IMR-90 (cell line): ENCODE measurements around the gene DYDC1. TPM values are rescaled to one million over a fixed set of nuclear protein-coding genes. Genes with fewer than 3 reads are reported as not detected.

Experiments used
- ATAC-seq: fragments of 200-7000 bp; cut with Tn5 transposase; 2 replicates; pipeline ENCODE4 v1.9.1; 2020; ENCODE audit warnings: low read depth, mild to moderate bottlenecking, moderate library complexity
- BruUV-seq: library from RNA; stranded (reverse); fragments of 400-500 nt; replicated peaks from 2 replicates; lab custom pipeline; 2021; lab: Mats Ljungman, UMichigan
- CTCF ChIA-PET: fragments of 300-600 bp; formaldehyde crosslinking; extraction: SDS; loops from one replicate; lab custom pipeline; 2021; ENCODE audit warnings: antibody characterized with exemption; lab: Yijun Ruan, JAX
- POLR2A ChIA-PET: fragments of 300-600 bp; sonication (Branson Sonifier 250); formaldehyde crosslinking; loops from one replicate; lab custom pipeline; 2022; ENCODE audit warnings: antibody characterized with exemption; ENCODE audit not compliant: unreplicated experiment; lab: Charles Lee
- DNase-seq: peaks from one replicate; pipeline ENCODE4 v3.0.0; 2013
- H2AFZ ChIP-seq: replicated peaks from 2 replicates; pipeline ENCODE3; 2013; ENCODE audit warnings: low read length, mild to moderate bottlenecking; ENCODE audit not compliant: poor library complexity
- H2AK5ac ChIP-seq: 2 replicates; pipeline ENCODE4 v1.6.1; 2013; ENCODE audit warnings: low read depth, low read length, inconsistent platforms
- H2AK9ac ChIP-seq: replicated peaks from 2 replicates; pipeline ENCODE3; 2013; ENCODE audit warnings: mild to moderate bottlenecking, low read depth, low read length, moderate library complexity; ENCODE audit not compliant: poor library complexity
- H2BK120ac ChIP-seq: 2 replicates; pipeline ENCODE4 v1.6.1; 2013; ENCODE audit warnings: low read depth, low read length, inconsistent platforms
- H2BK15ac ChIP-seq: 3 replicates; pipeline ENCODE4 v1.6.1; 2013; ENCODE audit warnings: low read depth, low read length, inconsistent platforms
- H2BK20ac ChIP-seq: 2 replicates; pipeline ENCODE4 v1.6.1; 2013; ENCODE audit warnings: low read depth, mild to moderate bottlenecking, inconsistent platforms, low read length, moderate library complexity
- H2BK5ac ChIP-seq: 2 replicates; pipeline ENCODE4 v1.6.1; 2013; ENCODE audit warnings: mild to moderate bottlenecking, low read depth, low read length, inconsistent platforms; ENCODE audit not compliant: poor library complexity, severe bottlenecking
- H3K14ac ChIP-seq: replicated peaks from 2 replicates; pipeline ENCODE4 v1.6.1; 2013; ENCODE audit warnings: low read depth, low read length, inconsistent platforms
- H3K18ac ChIP-seq: 2 replicates; pipeline ENCODE4 v1.6.1; 2013; ENCODE audit warnings: low read depth, low read length, control low read depth
- H3K23ac ChIP-seq: 2 replicates; pipeline ENCODE4 v1.6.1; 2013; ENCODE audit warnings: low read depth, low read length, inconsistent platforms
- H3K27ac ChIP-seq: 2 replicates; pipeline ENCODE4 v1.5.1; 2013; ENCODE audit warnings: mild to moderate bottlenecking, control low read depth, low read length; ENCODE audit not compliant: insufficient read depth
- H3K27me3 ChIP-seq: 2 replicates; pipeline ENCODE4 v1.6.1; 2013; ENCODE audit warnings: low read length; ENCODE audit not compliant: control insufficient read depth, insufficient read depth
- H3K36me3 ChIP-seq: 2 replicates; pipeline ENCODE4 v1.6.1; 2013; ENCODE audit warnings: low read length, mixed read lengths; ENCODE audit not compliant: control insufficient read depth, insufficient read depth
- H3K4ac ChIP-seq: 2 replicates; pipeline ENCODE4 v1.6.1; 2013; ENCODE audit warnings: low read depth, low read length, inconsistent platforms
- H3K4me1 ChIP-seq: 2 replicates; pipeline ENCODE4 v1.6.1; 2013; ENCODE audit warnings: low read length, mixed read lengths; ENCODE audit not compliant: control insufficient read depth, insufficient read depth
- H3K4me2 ChIP-seq: 2 replicates; pipeline ENCODE4 v1.6.1; 2013; ENCODE audit warnings: low read depth, mild to moderate bottlenecking, control low read depth, low read length, moderate library complexity
- H3K4me3 ChIP-seq: 2 replicates; pipeline ENCODE4 v1.5.1; 2013; ENCODE audit warnings: low read depth, mild to moderate bottlenecking, control low read depth, low read length, moderate library complexity; ENCODE audit not compliant: insufficient read depth
- H3K56ac ChIP-seq: 2 replicates; pipeline ENCODE4 v1.6.1; 2013; ENCODE audit warnings: low read length, inconsistent platforms; ENCODE audit not compliant: insufficient read depth; ENCODE audit errors: extremely low read depth
- H3K79me1 ChIP-seq, 2 experiments: 2 replicates each; pipeline ENCODE4 v1.6.1; 2013; ENCODE audit warnings: low read length in 2 of 2, inconsistent platforms in 1 of 2, low read depth in 1 of 2
- H3K9ac ChIP-seq: 2 replicates; pipeline ENCODE4 v1.6.1; 2013; ENCODE audit warnings: low read depth, low read length, control low read depth
- H3K9me1 ChIP-seq: 2 replicates; pipeline ENCODE4 v1.6.1; 2013; ENCODE audit warnings: low read length, inconsistent platforms; ENCODE audit not compliant: insufficient read depth
- H3K9me3 ChIP-seq: 2 replicates; pipeline ENCODE4 v1.6.1; 2013; ENCODE audit warnings: low read length; ENCODE audit not compliant: control insufficient read depth, insufficient read depth
- H4K20me1 ChIP-seq: 2 replicates; pipeline ENCODE4 v1.6.1; 2013; ENCODE audit warnings: low read length, inconsistent platforms; ENCODE audit not compliant: insufficient read depth
- H4K5ac ChIP-seq: 2 replicates; pipeline ENCODE4 v1.6.1; 2013; ENCODE audit warnings: mild to moderate bottlenecking, low read depth, low read length, control low read depth
- H4K8ac ChIP-seq, 2 experiments: 2 replicates each; pipeline ENCODE4 v1.6.1; 2013; ENCODE audit warnings: low read depth in 2 of 2, low read length in 2 of 2, control low read depth in 1 of 2, inconsistent platforms in 1 of 2
- H4K91ac ChIP-seq: 2 replicates; pipeline ENCODE4 v1.6.1; 2013; ENCODE audit warnings: low read depth, low read length, inconsistent platforms; ENCODE audit not compliant: insufficient read depth
- FOS ChIP-seq: fragments of 150-350 bp; IDR thresholded peaks from 2 replicates; pipeline ENCODE4 v1.6.1; 2016; ENCODE audit warnings: low read depth, low read length
- MAFK ChIP-seq: IDR thresholded peaks from 2 replicates; pipeline ENCODE4 v1.6.1; 2012; ENCODE audit warnings: low read depth, low read length, improper control_type of control experiment
- POLR2A ChIP-seq: IDR thresholded peaks from 2 replicates; pipeline ENCODE4 v1.6.1; 2012; ENCODE audit warnings: mild to moderate bottlenecking, low read depth, low read length
- RAD21 ChIP-seq: IDR thresholded peaks from 2 replicates; pipeline ENCODE4 v1.6.1; 2012; ENCODE audit warnings: low read length, improper control_type of control experiment
- WGBS, 2 experiments: methylation state at CpG; one replicate each; pipeline versions ENCODE4 v1.1.5 to v1.1.7; 2013; ENCODE audit warnings: missing lambda C conversion rate in 2 of 2; ENCODE audit not compliant: insufficient read length in 1 of 2; ENCODE audit errors: extremely low coverage in 2 of 2; 5-methylcytosine and 5-hydroxymethylcytosine counted together
- dilution Hi-C: fragments of 300-500 bp; cut with HindIII; formaldehyde crosslinking; loops from one replicate; pipeline ENCODE4 v1.14.3; 2018; ENCODE audit warnings: low sequenced_read_pairs; ENCODE audit not compliant: unreplicated experiment
- in situ Hi-C: fragments of 300-500 bp; cut with MboI; formaldehyde crosslinking; loops from 3 replicates; pipeline ENCODE4 v1.14.3; 2019; ENCODE audit warnings: low sequenced_read_pairs, inconsistent platforms, mixed read lengths
- intact Hi-C: fragments of 100-400 bp; cut with micrococcal nuclease; formaldehyde crosslinking; loops from 2 replicates; pipeline ENCODE4 v1.10.0; 2022
- polyA plus RNA-seq, 3 experiments: library from polyadenylated mRNA; depleted of rRNA; stranded (reverse); fragments of >200 nt; gene quantifications; 2 replicates each; pipeline ENCODE4 v1.2.3, GENCODE V29; 2012; ENCODE audit warnings: low replicate concordance in 1 of 3
- total RNA-seq: library from RNA; depleted of rRNA; stranded (reverse); fragments of >200 nt; gene quantifications from 2 replicates; pipeline ENCODE4 v1.2.3, GENCODE V29; 2012
- TF ChIP-seq, protein P1 (sequence below): conservative IDR thresholded peaks from 2 replicates; pipeline ENCODE4 v1.5.1; 2012; ENCODE audit warnings: mild to moderate bottlenecking, low read depth, low read length, improper control_type of control experiment

The DYDC1 gene
- total and polyA plus RNA-seq, 2 of the 4 experiments (the other 2 are of a cell fraction): not detected

DNA sequence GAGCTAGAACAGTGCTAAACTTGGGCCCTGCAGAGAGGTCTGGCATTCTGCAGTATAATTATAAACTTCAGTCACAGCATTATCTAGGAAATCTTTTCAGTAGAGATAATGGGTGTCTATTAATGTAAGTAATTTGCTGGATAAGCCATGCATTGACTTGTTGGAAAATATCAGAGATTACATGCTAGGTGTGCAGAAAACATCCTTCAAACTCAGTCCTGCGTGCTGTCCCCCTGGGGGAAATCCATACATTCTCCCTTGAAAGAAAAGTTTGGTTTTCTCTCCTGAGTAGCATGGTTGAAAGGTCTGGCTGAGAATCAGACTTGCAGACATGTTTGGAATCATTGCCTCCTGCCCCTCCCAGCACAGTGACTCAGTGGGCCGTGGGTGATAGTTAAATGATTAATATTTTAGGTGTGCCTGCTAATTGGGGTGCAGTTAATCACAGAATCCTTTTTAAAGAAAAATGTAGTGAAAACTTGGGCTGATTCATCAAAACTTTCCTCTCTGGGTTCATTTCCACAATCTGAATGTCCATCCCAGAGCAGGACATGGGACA, 37.9 kb upstream of the DYDC1 start:
- H2AFZ ChIP-seq: no peak overlapping the region
- H2BK5ac ChIP-seq: no peak overlapping the region
- H2BK20ac ChIP-seq: no peak overlapping the region
- no peak overlapping the region for H2AK9ac ChIP-seq
- no peak for DNase-seq
- no peak overlapping the region for H3K27ac ChIP-seq
- no peak overlapping the region for H3K9ac ChIP-seq
- intact Hi-C loops: no loop called here
- no peaks in the 10 kb centered on the region; the same call in 1 of the 2 replicates for H3K27me3 ChIP-seq
- POLR2A ChIA-PET: no interaction called here
- H4K5ac ChIP-seq: no peak overlapping the region
- H3K4ac ChIP-seq: no peak overlapping the region
- in situ Hi-C loops: no loop called here
- no peak overlapping the region for H2AK5ac ChIP-seq
- H4K91ac ChIP-seq: no peak overlapping the region
- WGBS, 2 experiments: no CpG with 5 or more reads among the region's 2 CpGs
- H3K4me2 ChIP-seq: no peak overlapping the region
- H4K8ac ChIP-seq: no peak overlapping the region
- no peak overlapping the region for H3K4me3 ChIP-seq
- no peaks in the 10 kb centered on the region for H4K20me1 ChIP-seq
- ATAC-seq: no peak
- H3K56ac ChIP-seq: no peak overlapping the region
- dilution Hi-C loops: no loop called here
- H3K14ac ChIP-seq: no peak overlapping the region
- H3K9me3 ChIP-seq: no peaks in the 10 kb centered on the region
- no peaks in the 10 kb centered on the region for H3K4me1 ChIP-seq
- BruUV-seq: no TSS peak
- H3K36me3 ChIP-seq: no peaks in the 10 kb centered on the region
- H3K9me1 ChIP-seq: no peaks in the 10 kb centered on the region
- H3K23ac ChIP-seq: no peak overlapping the region
- TF ChIP-seq, protein P1, sequence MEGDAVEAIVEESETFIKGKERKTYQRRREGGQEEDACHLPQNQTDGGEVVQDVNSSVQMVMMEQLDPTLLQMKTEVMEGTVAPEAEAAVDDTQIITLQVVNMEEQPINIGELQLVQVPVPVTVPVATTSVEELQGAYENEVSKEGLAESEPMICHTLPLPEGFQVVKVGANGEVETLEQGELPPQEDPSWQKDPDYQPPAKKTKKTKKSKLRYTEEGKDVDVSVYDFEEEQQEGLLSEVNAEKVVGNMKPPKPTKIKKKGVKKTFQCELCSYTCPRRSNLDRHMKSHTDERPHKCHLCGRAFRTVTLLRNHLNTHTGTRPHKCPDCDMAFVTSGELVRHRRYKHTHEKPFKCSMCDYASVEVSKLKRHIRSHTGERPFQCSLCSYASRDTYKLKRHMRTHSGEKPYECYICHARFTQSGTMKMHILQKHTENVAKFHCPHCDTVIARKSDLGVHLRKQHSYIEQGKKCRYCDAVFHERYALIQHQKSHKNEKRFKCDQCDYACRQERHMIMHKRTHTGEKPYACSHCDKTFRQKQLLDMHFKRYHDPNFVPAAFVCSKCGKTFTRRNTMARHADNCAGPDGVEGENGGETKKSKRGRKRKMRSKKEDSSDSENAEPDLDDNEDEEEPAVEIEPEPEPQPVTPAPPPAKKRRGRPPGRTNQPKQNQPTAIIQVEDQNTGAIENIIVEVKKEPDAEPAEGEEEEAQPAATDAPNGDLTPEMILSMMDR: no peak
- TF ChIP-seq FOS: no peak
- TF ChIP-seq RAD21: no peak
- no peak for TF ChIP-seq POLR2A
- TF ChIP-seq MAFK: no peak
- H2BK15ac ChIP-seq: no peak overlapping the region
- CTCF ChIA-PET: interaction anchor here (0.6 kb wide), 1 partner anchor 19 kb away, joined by 3 read pairs; no protein-coding TSS in a partner anchor
- no peaks in the 10 kb centered on the region for H3K79me1 ChIP-seq
- no peak overlapping the region for H2BK120ac ChIP-seq
- H3K18ac ChIP-seq: no peak overlapping the region
